Left colon (tissue), 2 donors: ENCODE results near the gene EIF2B1. TPM values are rescaled to one million over a fixed set of nuclear protein-coding genes. Genes with fewer than 3 reads are reported as not detected.
A peak's percentile ranks its signal among the peaks of the same experiment; 100 is the strongest.
"Not testable (repeated sequence)": the region's sequence is repeated elsewhere in the genome, so short reads cannot be mapped to it uniquely, and the experiment has no call there.

ENCODE experiments used
- ATAC-seq: fragments of 200-7000 bp; cut with Tn5 transposase; one replicate; pipeline ENCODE4 v1.9.1; 2020; ENCODE audit warnings: mild to moderate bottlenecking, moderate library complexity
- DNase-seq, 2 donors: peaks; one replicate each; pipeline ENCODE4 v3.0.0-alpha.2; 2020
- intact Hi-C, 2 donors: fragments of 100-400 bp; cut with DNase I in 1 of 2; cut with micrococcal nuclease in 1 of 2; formaldehyde crosslinking; loops; one replicate each; pipeline versions ENCODE4 v1.11.2 to v1.14.0; 2022; cut with DNase I, micrococcal nuclease
- total RNA-seq, 2 donors: library from RNA; stranded (reverse); fragmentation: NEBNext Ultra II Directional; extraction: Animal tissue kit (Norgen Biotek cat#: 25700); gene quantifications; one replicate each; pipeline ENCODE4 v1.2.1, GENCODE V29; 2021
- donor health status: DM: no; HTN: no; CAD: no.
- donor health status: DM: yes; HTN: yes; CAD: no.

EIF2B1 gene
- total RNA-seq, 2 donors from 2014 or later: 38.8 to 43.4 TPM

DNA sequence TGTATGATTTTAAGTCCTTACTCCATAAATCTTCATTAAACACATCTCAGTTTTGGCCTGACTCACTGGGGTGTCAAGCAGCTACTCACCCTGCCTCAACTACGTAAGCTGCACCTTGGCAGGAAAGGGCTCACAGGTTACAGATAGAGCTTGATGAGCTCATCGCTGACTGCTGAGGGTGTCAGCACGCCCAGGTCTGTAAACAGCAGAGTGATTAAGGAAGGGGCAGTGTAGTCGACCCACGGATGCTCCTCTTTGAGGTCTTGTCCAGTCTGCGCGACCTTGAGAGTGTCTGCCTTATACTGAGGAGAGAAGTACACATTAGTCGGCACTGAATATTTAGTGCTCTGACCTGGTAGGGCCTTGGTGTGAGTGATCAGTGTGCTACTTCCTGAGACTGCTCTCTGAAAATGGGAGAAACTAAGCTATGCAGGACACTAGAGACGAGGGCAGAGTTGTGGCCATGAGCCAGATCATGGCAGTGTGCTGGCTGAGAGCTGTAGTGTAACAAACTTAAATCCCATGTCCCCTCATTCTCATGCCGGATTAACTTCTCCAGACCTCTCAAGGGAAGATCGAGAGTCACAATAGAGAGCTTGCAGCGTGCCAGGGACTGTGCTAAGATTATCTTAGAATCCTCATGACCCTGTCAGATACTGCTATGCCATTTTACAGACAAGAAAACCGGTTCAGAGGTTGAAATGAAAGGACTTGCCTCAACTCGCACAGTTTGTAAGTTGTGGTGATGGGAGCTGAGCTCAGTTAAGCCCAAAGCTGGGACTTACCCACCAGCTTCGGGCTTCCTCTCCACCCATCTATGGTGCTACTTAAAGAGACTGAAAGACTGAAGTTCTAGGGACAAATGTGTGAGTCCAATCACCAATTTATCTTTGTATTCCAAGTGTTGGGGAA lies 11.6 kb downstream of the EIF2B1 start:
- DNase-seq: no peak
- intact Hi-C loops: no loop called here
- ATAC-seq: no peak

DNA sequence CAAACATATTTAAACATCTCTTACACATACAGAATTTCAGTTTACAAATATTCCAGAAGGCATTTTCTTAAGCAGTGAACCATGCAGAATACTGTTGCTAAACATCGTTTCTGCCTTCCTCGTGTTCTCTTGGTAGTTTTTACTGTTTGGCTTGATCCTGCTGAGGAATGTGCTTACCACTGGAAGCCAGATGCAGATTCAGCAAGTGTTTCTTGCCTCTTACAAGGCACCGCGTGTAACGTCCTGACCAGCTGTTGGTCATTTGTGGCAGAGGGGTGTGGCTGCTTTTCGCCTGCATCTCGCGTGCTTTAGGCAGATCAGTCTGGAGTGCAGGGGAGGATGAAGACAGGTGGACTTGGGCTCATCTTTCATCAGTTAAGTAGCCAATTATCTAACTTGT lies 12.4 kb downstream of the EIF2B1 start:
- intact Hi-C loops: no loop called here
- ATAC-seq: no peak
- DNase-seq: no peak

DNA sequence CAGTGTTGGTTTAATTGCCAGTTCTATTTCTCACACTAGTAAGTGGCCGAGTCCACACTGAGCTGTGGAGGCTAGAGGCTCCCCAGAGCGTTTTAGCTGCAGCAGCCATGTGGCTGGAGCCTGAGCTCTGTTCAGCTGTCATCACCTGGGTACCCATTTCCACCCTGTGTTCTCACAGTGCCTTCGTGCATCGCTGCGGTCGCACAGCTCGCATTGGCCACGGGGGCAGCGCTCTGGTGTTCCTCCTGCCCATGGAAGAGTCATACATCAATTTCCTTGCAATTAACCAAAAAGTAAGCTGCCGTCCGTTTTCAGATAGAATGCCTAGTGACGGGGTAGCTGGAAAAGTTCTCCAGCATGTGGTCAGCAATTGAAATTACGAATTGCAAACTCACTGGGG lies 15.9 kb downstream of the EIF2B1 start:
- no peak for DNase-seq
- ATAC-seq: no peak
- intact Hi-C loops: no loop called here

DNA sequence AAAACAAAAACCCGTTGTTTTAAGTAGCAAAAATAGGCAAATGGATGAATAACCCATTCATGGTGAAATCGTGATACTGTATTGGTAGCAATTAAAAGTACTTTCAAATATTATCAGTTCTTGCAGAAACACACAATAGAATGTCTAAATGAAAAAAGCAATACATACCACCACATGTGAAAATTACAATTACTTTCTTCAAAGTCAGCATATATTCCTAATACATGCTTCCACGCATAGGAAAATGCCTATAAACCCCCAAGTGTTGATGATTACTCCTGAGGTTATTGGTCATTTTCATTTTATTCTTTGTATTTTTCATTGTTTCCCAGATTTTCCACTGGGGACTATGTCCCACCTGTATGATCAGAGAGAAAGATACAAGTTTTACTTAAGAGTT lies 16.3 kb downstream of the EIF2B1 start:
- DNase-seq (no peak), ATAC-seq (no peak)
- intact Hi-C loops: no loop called here

DNA sequence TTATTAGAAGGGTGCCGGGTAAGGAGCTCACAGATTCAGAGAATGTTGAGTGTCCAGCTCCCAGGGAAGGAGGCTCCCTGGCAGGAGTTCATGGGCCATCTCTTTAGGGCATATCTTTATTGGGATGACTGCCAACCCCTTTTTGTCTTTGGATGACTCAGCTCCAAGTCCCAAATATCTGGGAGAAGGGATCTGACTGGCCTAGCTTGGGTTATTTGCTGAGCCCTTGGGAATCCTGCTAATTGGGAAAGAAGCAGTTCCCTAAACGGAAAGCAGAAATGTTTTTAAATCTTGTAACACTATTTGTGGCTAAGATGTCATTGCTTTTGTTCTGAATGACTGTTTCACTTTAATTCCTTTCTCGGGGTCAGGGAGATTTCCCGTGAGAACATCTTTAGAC lies 19.0 kb downstream of the EIF2B1 start:
- intact Hi-C loops: no loop called here
- no peak for ATAC-seq

DNA sequence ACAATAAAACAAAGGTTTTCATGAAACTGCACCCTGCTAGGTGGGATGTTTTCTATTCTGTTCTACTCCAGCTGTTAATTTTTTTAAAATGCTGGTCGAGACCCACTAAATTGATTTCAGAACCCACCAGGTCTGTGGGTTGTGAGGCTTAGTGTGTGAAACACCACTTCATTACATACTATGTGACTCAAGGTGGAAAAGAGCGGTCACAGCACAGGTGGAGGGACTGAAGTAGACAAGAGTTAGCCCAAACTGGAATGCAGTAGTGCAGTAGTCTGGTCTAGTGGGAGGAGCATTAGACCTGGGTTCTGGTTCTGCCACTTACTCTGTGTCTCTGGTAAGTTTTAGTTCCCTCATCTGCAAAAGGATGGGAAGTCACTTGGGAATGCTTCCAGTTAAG lies 19.4 kb downstream of the EIF2B1 start:
- DNase-seq (no peak), ATAC-seq (no peak)
- intact Hi-C loops: no loop called here

More for the DNA sequence above, 19.0 kb downstream of the EIF2B1 start:
- no peak for DNase-seq

DNA sequence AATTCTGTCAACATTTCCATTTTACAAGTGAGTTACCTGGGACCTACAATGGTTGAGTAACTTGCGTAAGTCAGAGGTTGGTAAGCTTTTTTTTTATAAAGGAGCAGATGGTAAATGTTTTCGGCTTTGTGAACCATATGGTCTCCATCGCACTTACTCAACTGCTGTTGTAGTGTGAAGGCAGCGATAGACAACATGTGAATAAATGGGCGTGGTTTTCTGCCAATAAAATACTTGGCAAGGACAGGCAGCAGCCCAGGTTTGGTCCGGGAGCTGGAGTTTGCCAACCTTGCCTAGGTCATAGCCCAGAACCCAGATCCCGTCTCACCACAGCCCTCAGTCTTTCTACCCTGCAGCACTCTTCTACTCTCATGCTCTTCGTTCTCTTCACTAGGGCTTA lies 25.3 kb downstream of the EIF2B1 start:
- intact Hi-C loops: no loop called here
- peak; percentile 87 for ATAC-seq
- DNase-seq: no peak

DNA sequence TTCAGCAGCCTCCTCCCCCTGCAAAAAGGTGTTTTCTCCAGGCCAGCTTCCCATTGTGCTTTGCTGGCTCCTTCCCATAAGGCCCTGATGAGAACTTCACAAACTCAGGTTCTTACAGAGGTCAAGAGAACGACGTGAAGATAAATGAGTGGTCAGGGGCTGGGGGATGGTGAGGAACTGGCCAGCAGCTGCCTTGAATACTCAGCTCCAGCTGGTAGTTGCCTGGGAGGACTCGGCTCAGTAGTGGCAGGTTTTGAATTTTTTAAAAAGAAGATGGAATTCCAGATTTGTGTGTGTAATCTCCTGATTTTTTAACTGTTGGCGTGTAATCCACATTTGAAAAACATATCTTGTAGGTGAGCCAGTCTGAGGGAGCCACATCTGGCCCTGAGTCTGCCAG lies 25.7 kb downstream of the EIF2B1 start:
- ATAC-seq: no peak
- intact Hi-C loops: no loop called here
- DNase-seq: no peak

DNA sequence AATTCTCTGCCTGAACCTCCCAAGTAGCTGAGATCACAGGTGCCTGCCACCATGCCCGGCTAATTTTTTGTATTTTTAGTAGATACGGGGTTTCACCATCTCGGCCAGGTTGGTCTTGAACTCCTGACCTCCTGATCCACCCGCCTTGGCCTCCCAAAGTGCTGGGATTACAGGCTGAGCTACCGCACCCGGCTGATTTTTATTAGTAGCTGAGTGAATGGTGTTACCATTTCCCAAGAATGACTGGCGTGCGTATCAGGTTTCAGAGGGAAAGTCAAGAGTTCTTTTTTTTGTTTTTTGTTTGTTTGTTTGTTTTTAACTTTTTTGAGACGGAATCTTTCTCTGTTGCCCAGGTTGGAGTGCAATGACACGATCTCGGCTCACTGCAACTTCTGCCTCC lies 30.0 kb downstream of the EIF2B1 start:
- intact Hi-C loops, ATAC-seq, DNase-seq: not testable (repeated sequence)

DNA sequence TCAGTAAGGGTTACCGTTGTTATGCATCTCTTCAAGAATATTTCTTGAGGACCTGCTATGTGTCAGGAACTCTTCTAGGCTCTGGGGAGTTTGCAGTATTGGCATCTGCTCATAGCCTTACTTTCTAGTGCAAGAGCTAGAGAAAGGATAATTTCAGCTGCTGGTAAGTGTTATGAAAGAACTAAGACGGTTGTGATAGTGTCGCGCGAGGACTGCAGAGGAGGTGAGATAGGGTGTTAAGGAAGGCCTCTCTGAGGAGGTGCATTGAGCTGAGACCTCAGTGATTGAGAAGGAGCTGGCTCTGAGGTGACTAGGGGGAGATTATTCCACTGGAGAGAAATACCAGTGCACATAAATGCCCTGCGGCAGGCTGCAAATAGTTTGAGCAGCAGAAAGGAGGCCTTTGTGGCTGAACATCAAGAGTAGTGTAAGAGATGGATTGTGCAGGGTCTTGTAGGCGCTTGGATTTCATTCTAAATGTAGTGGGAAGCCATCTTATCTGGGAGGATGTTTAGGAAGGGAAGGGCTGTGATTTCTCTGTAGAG lies 30.8 kb downstream of the EIF2B1 start:
- ATAC-seq (peak; percentile 8), DNase-seq (no peak)
- intact Hi-C loops: no loop called here

DNA sequence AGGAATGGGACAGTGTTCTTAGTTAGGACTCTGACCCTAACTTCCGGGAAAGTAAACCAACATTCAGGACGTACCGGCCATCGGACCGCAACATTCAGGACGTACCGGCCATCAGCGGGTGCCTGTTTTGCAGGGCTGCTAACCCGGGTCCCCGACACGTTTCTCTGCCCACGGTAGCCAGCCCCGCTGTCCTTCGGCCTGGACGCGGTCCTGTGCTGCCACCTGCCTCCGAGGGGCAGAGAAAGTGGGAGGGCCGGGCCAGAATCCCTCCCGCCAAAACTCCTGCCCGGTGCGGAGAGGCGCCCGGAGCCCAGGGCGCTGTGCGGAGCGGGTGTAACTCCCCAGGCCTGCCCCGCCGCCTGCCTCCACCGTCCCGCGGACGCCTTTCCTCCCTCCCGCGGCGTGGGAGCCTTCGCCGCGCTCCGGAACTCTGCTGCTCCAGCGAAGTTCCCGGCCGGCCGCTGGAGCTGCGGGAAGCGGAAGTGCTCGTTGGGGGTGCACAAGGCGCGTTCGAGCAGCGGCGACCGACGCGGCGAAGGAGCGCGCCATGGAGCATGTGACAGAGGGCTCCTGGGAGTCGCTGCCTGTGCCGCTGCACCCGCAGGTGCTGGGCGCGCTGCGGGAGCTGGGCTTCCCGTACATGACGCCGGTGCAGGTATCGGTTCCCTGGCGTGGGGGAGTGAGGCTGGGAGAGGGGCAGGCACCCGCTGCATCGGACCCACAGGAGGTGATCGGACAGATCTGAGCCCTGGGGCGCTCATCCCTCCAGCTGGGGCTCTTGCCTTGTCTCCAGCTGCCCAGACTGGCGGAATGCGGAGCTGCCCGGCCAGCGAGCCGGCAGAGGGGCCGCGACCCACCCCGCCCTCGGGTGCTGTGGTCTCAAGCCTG lies 31.6 kb downstream of the EIF2B1 start, which contains the start of gene DDX55:
Gene DDX55, plus strand, starts transcription at position 498 of the 888 bp plus-strand sequence. Its CDS starts 50 bp downstream, at position 548.
- intact Hi-C loops: no loop called here
- ATAC-seq (peak; percentile 98), DNase-seq (peak; percentile 80 to 89)

DNA sequence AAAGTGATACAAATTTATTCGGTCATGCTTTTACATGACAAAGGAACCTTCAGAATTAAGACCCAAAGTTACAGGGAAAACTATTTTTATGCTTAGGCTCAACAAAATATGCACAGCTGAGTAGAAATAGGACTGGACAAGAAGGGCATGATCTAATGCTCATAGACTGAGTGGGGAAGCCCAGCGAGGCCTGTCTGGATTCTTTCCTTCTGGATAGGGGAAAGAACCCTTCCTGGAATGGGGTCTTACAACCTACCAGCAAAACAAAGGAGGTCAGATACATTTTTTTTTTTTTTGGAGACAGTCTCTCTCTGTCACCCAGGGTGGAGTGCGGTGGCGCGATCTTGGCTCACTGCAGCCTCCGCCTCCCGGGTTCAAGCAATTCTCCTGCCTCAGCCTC lies 33.8 kb downstream of the EIF2B1 start:
- ATAC-seq (no peak), DNase-seq (no peak)
- intact Hi-C loops: no loop called here

DNA sequence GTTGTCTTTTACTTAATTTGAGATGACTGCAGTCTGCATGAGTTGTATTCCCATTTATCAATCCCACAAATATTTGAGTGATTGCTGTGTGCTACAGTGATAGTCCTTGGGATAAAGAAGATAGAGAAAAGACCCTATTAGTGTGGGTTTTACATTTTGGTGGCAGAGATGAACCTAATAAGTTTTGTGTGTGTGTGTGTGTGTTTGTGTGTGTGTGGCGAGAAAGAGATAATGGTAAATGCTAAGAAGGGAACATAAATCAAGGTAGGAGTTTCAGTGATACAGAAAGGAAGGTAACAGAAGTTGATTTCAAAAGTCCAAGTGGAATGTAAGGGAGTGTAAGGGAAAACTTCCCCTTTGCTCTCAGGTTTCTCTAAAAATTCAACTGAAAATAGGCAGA lies 34.2 kb downstream of the EIF2B1 start:
- ATAC-seq: no peak
- no peak for DNase-seq

DNA sequence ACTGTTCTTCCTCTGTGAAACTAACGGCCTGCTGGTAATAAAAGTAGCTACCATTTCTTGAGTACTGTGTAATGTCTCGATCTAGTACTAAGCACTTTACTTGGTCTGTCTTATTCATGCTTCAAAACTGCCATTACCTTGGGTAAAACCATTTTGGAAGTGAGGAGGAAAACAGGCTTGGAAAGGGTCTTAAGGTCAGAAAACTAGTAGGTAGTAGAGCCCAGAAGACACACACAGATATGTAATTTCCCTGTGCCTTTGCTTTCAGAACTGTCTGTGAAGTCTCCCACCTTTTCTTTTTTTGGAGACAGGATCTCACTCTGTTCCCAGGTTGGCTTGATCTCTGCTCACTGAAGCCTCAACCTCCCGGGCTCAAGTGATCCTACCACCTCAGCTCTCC lies 35.0 kb downstream of the EIF2B1 start:
- intact Hi-C loops: no loop called here
- DNase-seq: no peak
- no peak for ATAC-seq

More for the DNA sequence above, 34.2 kb downstream of the EIF2B1 start:
- intact Hi-C loops: no loop called here

DNA sequence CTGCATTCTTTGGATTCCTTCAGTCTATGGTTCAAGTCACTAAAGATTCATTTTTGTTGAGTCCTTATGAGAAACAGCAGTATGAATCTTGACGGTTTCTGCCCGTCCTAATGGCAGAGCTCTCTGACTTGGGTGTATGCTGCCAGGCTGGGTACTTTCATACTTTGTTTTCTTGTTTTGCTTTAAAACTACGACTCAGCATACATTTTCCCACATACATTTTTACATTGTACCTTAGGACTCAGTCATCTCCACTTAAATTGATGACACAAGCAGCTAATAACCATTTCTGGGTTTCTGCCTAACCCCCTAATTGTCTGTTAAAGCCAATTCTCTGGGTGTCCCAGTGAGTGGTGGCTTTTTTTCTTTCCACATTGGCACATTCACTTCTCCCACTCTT lies 36.4 kb downstream of the EIF2B1 start:
- DNase-seq (no peak), ATAC-seq (no peak)
- intact Hi-C loops: no loop called here

DNA sequence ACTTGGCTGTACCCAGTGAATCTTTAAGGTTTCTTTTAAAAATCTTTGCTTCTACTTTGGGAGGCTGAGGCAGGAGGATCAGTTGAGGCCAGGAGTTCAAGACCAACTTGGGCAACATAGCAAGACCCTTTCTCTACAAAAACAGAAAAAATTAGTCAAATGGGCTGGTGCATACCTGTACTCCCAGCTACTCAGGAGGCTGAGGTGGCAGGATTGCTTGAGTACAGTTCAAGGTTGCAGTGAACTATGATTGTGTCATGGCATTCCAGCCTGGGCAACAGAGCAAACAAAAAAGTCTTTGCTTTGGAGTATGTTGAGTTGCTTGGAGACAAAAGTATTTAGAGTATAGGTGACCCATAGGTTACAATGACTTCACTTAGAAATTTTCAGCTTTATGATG lies 37.8 kb downstream of the EIF2B1 start:
- ATAC-seq (no peak), DNase-seq (no peak)
- intact Hi-C loops: no loop called here

DNA sequence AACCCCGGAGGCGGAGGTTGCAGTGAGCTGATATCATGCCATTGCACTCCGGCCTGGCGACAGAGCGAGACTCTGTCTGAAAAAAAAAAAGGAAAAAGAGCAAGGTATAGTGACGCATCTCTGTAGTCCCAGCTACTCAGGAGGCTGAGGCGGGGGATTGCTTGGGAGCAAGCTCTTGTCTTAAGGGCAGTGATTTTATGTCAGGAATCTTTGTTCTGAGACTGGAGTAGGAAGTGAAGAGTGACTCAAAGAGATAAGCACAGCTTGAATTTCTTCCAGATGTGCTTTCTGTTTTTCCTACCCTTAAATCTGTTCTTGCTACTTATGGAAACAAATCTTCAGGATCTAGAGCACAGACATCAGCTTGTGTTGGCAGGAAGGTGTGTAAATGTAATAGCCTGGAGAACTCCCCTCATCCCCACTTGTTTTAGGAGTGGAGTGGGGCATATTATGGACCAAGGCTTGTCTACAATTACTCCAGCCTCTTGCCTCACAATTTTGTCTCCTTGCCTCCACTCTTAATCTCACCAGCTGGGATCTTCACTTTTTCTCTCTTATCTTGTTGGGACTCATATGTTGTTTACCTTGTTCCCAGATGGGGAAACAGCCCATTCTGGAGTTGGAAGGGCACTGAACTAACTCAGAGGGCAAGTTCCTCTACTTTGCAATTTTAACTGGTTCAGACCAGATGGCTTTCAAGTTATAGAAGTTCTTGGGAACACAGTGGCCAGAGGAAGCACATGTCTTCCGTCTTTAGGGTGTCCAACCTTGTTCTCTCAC lies 41.6 kb downstream of the EIF2B1 start:
- no peak for DNase-seq
- no peak for ATAC-seq

DNA sequence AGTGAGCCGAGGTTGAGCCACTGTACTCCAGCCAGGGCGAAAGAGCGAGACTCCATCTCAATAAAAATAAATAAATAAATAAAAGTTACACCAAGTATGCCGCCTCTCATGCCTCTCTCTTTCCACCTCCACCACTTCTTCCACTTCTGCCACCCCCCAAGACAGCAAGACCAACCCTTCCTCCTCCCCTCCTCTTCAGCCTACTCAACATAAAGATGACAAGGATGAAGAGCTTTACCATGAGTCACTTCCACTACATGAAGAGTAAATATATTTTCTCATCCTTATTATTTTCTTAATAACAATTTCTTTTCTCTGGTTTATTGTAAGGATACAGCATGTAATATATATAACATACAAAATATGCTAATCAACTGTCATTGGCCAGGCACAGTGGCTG lies 52.7 kb downstream of the EIF2B1 start:
- intact Hi-C loops: no loop called here
- DNase-seq: no peak
- no peak for ATAC-seq

More for the DNA sequence above, 41.6 kb downstream of the EIF2B1 start:
- intact Hi-C loops: no loop called here

DNA sequence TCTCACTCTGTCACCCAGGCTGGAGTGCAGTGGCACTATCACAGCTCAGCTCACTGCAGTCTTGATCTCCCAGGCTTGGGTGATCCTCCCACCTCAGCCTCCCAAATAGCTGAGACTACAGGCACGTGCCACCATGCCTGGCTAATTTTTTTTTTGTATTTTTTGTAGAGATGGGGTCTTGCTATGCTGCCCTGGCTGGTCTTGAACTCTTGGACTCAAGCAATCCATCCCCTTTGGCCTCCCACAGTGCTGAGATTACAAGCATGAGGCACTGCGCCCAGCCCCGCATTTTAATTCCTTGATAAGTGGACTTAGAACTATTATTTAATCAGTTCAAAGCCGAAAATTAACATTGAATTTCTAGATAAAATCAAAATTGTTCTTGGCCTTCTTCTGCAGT lies 54.7 kb downstream of the EIF2B1 start:
- intact Hi-C loops, ATAC-seq, DNase-seq: not testable (repeated sequence)
